ENCODE measurements around the gene RNLS. TPM values are rescaled to one million over a fixed set of nuclear protein-coding genes. Genes with fewer than 3 reads are reported as not detected.

RNLS gene
- total RNA-seq, 1 donor from 2014 or later = 4.4 TPM

- Mint-ChIP-seq H3K27me3 (ENCODE audit: unreplicated experiment) (no peaks in the 10 kb centered on the region), H3K9me3 (ENCODE audit: unreplicated experiment) (peaks cover 6% of the 10 kb centered on the region), H3K4me3 (ENCODE audit: unreplicated experiment) (no peak overlapping the region), H3K27ac (ENCODE audit: unreplicated experiment) (no peak overlapping the region), H3K4me1 (ENCODE audit: low read depth, unreplicated experiment) (peaks cover 26% of the 10 kb centered on the region), H3K36me3 (ENCODE audit: unreplicated experiment) (no peaks in the 10 kb centered on the region)
- no peak for TF ChIP-seq CTCF (IDR thresholded peaks at IDR 0.05; ENCODE audit: partially characterized antibody, unreplicated experiment)
- DNase-seq = no peak
Measured at GRCh38 chr10:88226071-88226659, 357.0 kb downstream of the RNLS start.

Other genes starting within 250 kb of the RNLS start
- 0.22 TPM for gene LIPJ, start 3.4 kb upstream of the RNLS start, total RNA-seq (ENCODE audit: unreplicated experiment)
- gene LIPF, start 81.1 kb upstream of the RNLS start, total RNA-seq (ENCODE audit: unreplicated experiment) = not detected
- not detected for gene LIPK, start 122.9 kb upstream of the RNLS start, total RNA-seq (ENCODE audit: unreplicated experiment)
- not detected for gene LIPN, start 176.7 kb upstream of the RNLS start, total RNA-seq (ENCODE audit: unreplicated experiment)
- not detected for gene LIPM, start 219.4 kb upstream of the RNLS start, total RNA-seq (ENCODE audit: unreplicated experiment)